B cell (primary cell): ENCODE results near the gene FLAD1.

Source experiments
- EZH2 ChIP-seq: IDR thresholded peaks from 2 replicates; pipeline ENCODE4 v1.6.1; 2012; ENCODE audit warnings: borderline replicate concordance, low read depth, mild to moderate bottlenecking, moderate library complexity, low read length; ENCODE audit not compliant: insufficient read depth, poor library complexity, severe bottlenecking
- TF ChIP-seq, protein P1 (sequence below): fragments of 200-600 bp; IDR thresholded peaks from one replicate; pipeline ENCODE4 v1.8.0; 2022; ENCODE audit warnings: antibody characterized with exemption, mild to moderate bottlenecking

DNA sequence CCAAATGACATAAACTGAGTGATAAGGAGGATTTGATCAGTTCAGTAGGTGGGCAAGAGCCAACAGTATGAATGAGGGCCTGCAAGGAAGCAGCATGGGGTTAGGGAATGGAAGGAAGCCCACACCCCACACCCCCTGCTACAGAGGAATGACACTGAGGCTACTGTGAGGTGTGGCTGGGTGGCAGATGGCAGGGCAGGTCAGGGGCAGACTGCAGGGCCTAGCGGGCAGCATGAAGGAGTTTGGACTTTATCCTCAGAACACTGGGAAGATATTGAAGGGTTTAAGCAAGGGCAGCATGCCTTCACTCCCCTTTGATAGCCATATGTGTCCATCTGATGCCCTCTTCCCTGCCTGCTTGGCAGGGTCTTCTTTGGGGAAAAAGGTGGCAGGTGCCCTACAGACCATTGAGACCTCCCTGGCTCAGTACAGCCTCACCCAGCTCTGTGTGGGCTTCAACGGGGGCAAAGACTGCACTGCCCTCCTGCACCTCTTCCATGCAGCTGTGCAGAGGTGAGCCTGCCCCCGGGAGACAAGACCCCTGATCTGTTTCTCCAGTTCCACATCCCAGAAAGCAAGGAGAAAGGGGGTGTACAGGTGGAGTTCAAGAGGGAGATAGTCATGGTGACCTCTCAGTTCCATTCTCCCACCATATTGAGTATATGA, 6.2 kb downstream of the FLAD1 start:
- TF ChIP-seq, protein P1, sequence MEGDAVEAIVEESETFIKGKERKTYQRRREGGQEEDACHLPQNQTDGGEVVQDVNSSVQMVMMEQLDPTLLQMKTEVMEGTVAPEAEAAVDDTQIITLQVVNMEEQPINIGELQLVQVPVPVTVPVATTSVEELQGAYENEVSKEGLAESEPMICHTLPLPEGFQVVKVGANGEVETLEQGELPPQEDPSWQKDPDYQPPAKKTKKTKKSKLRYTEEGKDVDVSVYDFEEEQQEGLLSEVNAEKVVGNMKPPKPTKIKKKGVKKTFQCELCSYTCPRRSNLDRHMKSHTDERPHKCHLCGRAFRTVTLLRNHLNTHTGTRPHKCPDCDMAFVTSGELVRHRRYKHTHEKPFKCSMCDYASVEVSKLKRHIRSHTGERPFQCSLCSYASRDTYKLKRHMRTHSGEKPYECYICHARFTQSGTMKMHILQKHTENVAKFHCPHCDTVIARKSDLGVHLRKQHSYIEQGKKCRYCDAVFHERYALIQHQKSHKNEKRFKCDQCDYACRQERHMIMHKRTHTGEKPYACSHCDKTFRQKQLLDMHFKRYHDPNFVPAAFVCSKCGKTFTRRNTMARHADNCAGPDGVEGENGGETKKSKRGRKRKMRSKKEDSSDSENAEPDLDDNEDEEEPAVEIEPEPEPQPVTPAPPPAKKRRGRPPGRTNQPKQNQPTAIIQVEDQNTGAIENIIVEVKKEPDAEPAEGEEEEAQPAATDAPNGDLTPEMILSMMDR: no peak
- no peak for TF ChIP-seq EZH2
